ENCODE measurements around the gene ZNF420.

The ZNF420 gene

DNA sequence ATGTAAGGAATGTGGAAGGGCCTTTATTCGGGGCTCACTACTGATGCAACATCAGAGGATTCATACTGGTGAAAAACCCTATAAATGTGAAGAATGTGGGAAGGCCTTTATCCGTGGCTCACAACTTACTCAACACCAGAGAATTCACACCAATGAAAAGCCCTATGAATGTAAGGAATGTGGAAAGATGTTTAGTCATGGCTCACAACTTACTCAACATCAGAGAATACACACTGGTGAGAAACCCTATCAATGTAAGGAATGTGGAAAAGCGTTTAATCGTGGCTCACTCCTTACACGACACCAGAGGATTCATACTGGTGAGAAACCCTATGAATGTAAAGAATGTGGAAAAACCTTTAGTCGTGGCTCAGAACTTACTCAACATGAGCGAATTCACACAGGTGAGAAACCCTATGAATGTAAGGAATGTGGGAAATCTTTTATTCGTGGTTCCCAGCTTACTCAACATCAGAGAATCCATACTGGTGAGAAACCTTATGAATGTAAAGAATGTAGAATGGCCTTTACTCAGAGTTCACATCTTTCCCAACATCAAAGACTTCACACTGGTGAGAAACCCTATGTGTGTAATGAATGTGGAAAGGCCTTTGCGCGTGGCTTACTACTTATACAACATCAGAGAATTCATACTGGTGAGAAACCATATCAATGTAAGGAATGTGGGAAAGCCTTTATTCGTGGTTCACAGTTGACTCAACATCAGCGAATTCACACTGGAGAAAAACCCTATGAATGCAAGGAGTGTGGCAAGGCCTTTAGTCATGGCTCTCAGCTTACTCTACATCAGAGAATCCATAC is 50.0 kb downstream of the ZNF420 start (continued):
- TF ChIP-seq, protein P1, sequence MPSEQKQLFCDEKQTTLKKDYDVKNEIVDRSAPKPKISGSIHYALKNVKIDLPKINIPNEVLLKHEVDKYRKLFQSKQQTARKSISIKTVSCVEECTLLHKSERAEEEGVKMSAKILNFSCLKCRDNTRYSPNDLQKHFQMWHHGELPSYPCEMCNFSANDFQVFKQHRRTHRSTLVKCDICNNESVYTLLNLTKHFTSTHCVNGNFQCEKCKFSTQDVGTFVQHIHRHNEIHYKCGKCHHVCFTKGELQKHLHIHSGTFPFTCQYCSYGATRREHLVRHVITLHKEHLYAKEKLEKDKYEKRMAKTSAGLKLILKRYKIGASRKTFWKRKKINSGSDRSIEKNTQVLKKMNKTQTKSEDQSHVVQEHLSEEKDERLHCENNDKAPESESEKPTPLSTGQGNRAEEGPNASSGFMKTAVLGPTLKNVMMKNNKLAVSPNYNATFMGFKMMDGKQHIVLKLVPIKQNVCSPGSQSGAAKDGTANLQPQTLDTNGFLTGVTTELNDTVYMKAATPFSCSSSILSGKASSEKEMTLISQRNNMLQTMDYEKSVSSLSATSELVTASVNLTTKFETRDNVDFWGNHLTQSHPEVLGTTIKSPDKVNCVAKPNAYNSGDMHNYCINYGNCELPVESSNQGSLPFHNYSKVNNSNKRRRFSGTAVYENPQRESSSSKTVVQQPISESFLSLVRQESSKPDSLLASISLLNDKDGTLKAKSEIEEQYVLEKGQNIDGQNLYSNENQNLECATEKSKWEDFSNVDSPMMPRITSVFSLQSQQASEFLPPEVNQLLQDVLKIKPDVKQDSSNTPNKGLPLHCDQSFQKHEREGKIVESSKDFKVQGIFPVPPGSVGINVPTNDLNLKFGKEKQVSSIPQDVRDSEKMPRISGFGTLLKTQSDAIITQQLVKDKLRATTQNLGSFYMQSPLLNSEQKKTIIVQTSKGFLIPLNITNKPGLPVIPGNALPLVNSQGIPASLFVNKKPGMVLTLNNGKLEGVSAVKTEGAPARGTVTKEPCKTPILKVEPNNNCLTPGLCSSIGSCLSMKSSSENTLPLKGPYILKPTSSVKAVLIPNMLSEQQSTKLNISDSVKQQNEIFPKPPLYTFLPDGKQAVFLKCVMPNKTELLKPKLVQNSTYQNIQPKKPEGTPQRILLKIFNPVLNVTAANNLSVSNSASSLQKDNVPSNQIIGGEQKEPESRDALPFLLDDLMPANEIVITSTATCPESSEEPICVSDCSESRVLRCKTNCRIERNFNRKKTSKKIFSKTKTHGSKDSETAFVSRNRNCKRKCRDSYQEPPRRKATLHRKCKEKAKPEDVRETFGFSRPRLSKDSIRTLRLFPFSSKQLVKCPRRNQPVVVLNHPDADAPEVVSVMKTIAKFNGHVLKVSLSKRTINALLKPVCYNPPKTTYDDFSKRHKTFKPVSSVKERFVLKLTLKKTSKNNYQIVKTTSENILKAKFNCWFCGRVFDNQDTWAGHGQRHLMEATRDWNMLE (tag by site-specific recombination; conservative IDR thresholded peaks at IDR 0.05; ENCODE audit: low read depth): 0 out of 2 replicates have a peak, but pooled peaks have one; percentile 25
- TF ChIP-seq ZNF558 (tag by site-specific recombination; IDR thresholded peaks at IDR 0.05): no peak
- TF ChIP-seq ZNF513 (tag by site-specific recombination; IDR thresholded peaks at IDR 0.05): no peak
- TF ChIP-seq, protein P2, sequence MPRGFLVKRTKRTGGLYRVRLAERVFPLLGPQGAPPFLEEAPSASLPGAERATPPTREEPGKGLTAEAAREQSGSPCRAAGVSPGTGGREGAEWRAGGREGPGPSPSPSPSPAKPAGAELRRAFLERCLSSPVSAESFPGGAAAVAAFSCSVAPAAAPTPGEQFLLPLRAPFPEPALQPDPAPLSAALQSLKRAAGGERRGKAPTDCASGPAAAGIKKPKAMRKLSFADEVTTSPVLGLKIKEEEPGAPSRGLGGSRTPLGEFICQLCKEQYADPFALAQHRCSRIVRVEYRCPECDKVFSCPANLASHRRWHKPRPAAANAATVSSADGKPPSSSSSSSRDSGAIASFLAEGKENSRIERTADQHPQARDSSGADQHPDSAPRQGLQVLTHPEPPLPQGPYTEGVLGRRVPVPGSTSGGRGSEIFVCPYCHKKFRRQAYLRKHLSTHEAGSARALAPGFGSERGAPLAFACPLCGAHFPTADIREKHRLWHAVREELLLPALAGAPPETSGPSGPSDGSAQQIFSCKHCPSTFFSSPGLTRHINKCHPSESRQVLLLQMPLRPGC (tag by site-specific recombination; IDR thresholded peaks at IDR 0.05): no peak
- no peak for TF ChIP-seq ZNF747 (tag by site-specific recombination; IDR thresholded peaks at IDR 0.05)

GRCh38 chr19:37128821-37129177 is 50.6 kb downstream of the ZNF420 start:
- ChIA-PET POLR2A (no interaction called here), CTCF (interaction anchor here (0.6 to 1.3 kb wide), 3 partner anchors 98 to 606 kb away, joined by 3 read pairs; no protein-coding TSS in a partner anchor)
- Histone ChIP-seq H3K36me3 (ENCODE audit: control insufficient read depth in 2 of 2, insufficient read depth in 1 of 2, low read length in 2 of 2) (peaks cover 15 to 28% of the 10 kb centered on the region in 2 experiments; a peak in 2 of 3 replicates), H3K9me3 (ENCODE audit: control insufficient read depth, insufficient read depth, low read depth, low read length) (peaks cover 48% of the 10 kb centered on the region), H3K4me1 (ENCODE audit: control insufficient read depth, insufficient read depth, low read length) (no peaks in the 10 kb centered on the region), H3K27ac (ENCODE audit: extremely low read depth, low read depth, low read length) (no peak overlapping the region), H3K4me3 (ENCODE audit: low read depth, low read length) (no peak overlapping the region)
- TF ChIP-seq ZNF274 (IDR thresholded peaks at IDR 0.05; ENCODE audit: low read length) (no peak; the same call in 1 of the 2 replicates), ZNF274 (tag by site-specific recombination; IDR thresholded peaks at IDR 0.05; ENCODE audit: borderline replicate concordance) (0 out of 2 replicates have a peak, but pooled peaks have one; percentile 66), ZNF335 (tag by site-specific recombination; conservative IDR thresholded peaks at IDR 0.05) (no peak), ZNF549 (tag by site-specific recombination; IDR thresholded peaks at IDR 0.05) (0 out of 2 replicates have a peak, but pooled peaks have one; percentile 3), ZNF610 (tag by site-specific recombination; IDR thresholded peaks at IDR 0.05; ENCODE audit: borderline replicate concordance) (peak; percentile 9; the same call in 1 of the 2 replicates), SETDB1 (IDR thresholded peaks at IDR 0.05; ENCODE audit: insufficient read length, low read length) (peak; percentile 95)

GRCh38 chr19:37136111-37136510 is 57.9 kb downstream of the ZNF420 start:
- H3K27ac ChIP-seq (ENCODE audit: extremely low read depth, low read depth, low read length): no peak overlapping the region
- H3K4me3 ChIP-seq (ENCODE audit: low read depth, low read length): no peak overlapping the region
- H3K36me3 ChIP-seq (ENCODE audit: control insufficient read depth in 2 of 2, insufficient read depth in 1 of 2, low read length in 2 of 2): no peaks in the 10 kb centered on the region
- CTCF ChIA-PET: no interaction called here
- POLR2A ChIA-PET: no interaction called here
- H3K4me1 ChIP-seq (ENCODE audit: control insufficient read depth, insufficient read depth, low read length): no peaks in the 10 kb centered on the region
- H3K9me3 ChIP-seq (ENCODE audit: control insufficient read depth, insufficient read depth, low read depth, low read length): peaks cover 54% of the 10 kb centered on the region
- TF ChIP-seq ZNF510 (tag by site-specific recombination; IDR thresholded peaks at IDR 0.05; ENCODE audit: insufficient replicate concordance): no peak
- TF ChIP-seq, protein P3, sequence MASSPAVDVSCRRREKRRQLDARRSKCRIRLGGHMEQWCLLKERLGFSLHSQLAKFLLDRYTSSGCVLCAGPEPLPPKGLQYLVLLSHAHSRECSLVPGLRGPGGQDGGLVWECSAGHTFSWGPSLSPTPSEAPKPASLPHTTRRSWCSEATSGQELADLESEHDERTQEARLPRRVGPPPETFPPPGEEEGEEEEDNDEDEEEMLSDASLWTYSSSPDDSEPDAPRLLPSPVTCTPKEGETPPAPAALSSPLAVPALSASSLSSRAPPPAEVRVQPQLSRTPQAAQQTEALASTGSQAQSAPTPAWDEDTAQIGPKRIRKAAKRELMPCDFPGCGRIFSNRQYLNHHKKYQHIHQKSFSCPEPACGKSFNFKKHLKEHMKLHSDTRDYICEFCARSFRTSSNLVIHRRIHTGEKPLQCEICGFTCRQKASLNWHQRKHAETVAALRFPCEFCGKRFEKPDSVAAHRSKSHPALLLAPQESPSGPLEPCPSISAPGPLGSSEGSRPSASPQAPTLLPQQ (tag by site-specific recombination; IDR thresholded peaks at IDR 0.05): no peak
- TF ChIP-seq ZNF114 (tag by site-specific recombination; IDR thresholded peaks at IDR 0.05): no peak
- no peak for TF ChIP-seq BCL11B (tag by site-specific recombination; IDR thresholded peaks at IDR 0.05; ENCODE audit: low read depth)
- TF ChIP-seq ZNF747 (tag by site-specific recombination; IDR thresholded peaks at IDR 0.05): no peak
- TF ChIP-seq ZBTB20 (tag by site-specific recombination; IDR thresholded peaks at IDR 0.05): no peak
- no peak for TF ChIP-seq ZNF560 (tag by site-specific recombination; IDR thresholded peaks at IDR 0.05; ENCODE audit: borderline replicate concordance)
- no peak for TF ChIP-seq ZNF426 (tag by site-specific recombination; IDR thresholded peaks at IDR 0.05)
- TF ChIP-seq ZNF354C (tag by site-specific recombination; IDR thresholded peaks at IDR 0.05; ENCODE audit: borderline replicate concordance, low read depth): no peak
